MG63 (cell line): Measurements from ENCODE around the gene FBXO22. TPM values are rescaled to one million over a fixed set of nuclear protein-coding genes. Genes with fewer than 3 reads are reported as not detected.

Source experiments
- total RNA-seq: library from RNA; depleted of rRNA; stranded (reverse); fragments of >200 nt; shearing (Covaris generic); gene quantifications from 2 replicates; pipeline ENCODE4 v1.2.3, GENCODE V29; 2014; ENCODE audit warnings: low replicate concordance; rRNA removed

FBXO22 gene
- total RNA-seq, 1 experiment from 2014 or later, result 74.1 TPM

Other genes starting within 250 kb of the FBXO22 start
- gene CSPG4, start 191.0 kb upstream of the FBXO22 start, total RNA-seq, result 13.4 and 19.6 TPM in 2 replicates
- gene UBE2Q2, start 60.4 kb upstream of the FBXO22 start, total RNA-seq, result 41.9 and 61.8 TPM in 2 replicates
- gene NRG4, start 108.5 kb downstream of the FBXO22 start, total RNA-seq, result 1.1 TPM in 1 of 2 replicates, not detected in the other
- gene TMEM266, start 156.1 kb downstream of the FBXO22 start, total RNA-seq, result 0.13 TPM in 1 of 2 replicates, not detected in the other